NOMO-1 (cell line): ENCODE results near the gene ZFP1.

Source experiments
- DNase-seq, 2 experiments: peaks; one replicate each; lab custom pipeline; 2025; ENCODE audit not compliant: unreplicated experiment in 2 of 2; lab: John Stamatoyannopoulos, UW

Gene ZFP1

DNA sequence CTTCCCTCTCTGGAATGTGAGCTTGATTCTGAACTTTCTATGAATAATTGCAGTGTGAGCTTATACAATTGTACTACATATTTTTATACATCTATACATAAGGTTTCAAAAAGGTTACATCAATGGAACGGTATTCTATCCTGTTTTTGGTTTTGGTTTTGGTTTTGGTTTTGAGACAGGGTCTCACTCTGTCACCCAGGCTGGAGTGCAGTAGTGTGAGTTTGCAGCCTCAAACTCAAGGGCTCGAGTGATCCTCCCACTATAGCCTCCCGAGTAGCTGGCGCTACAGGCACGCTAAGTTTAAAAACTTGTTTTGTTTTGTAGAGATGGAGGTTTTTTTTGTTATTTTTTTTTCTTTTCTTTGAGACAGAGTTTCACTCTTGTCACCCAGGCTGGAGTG, 71.5 kb downstream of the ZFP1 start:
- DNase-seq, result no peak
